ENCODE measurements around the gene ATL3.
"Not testable (repeated sequence)": the region's sequence is repeated elsewhere in the genome, so short reads cannot be mapped to it uniquely, and the experiment has no call there.

Gene ATL3

DNA sequence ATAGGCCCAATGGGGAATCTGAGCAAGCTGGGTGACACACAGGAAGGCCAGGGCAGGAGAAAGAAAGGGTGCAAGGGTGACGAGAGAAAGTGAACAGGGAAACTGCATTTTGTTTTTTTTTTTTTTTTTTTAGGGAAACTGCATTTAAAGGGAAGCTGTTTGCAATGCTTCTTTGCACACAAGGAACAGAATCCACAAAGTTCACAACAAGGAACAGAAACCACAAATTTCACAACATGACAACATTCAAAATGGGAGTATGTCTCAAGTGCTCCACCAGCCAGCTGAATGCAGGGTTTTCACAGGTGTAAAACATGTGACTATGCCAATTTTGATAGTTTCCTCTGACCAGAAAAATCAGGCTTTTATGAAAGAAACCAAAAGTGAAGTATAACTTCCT is 50.1 kb downstream of the ATL3 start:
- no peak for DNase-seq (ENCODE audit: low read depth)

DNA sequence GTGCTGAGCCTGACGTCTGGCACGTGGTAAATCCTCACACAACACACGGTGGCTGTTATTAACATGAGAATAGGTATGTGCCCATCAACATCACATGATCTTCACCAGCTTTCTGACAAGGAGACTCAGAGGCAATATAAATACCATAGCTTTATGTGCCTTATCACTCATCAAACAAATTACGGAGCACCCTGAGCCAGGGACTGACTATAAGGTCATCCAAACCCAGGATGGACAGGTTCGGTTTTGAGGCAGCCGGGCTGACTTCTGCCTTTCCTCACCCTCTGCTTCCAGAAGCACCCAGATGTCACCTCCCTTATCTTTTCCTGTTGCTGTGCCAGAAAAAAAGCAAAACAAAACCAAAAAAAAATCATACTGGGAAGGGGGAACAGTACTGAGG is 51.2 kb downstream of the ATL3 start:
- no peak for DNase-seq (ENCODE audit: low read depth)

DNA sequence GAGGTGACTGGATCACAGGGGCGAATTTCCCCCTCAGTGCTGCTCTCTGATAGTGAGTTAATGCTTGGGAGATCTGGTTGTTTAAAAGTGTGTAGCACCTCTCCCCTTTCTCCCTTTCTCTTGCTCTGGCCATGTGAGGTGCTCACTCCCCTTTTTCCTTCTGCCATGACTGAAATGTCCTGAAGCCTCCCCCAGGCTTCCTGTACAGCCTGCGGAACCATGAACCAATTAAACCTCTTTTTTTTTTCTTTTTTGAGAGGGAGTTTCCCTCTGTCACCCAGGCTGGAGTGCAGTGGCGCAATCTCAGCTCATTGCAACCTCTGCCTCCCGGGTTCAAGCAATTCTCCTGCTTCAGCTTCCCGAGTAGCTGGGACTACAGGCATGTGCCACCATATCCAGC is 53.5 kb downstream of the ATL3 start:
- DNase-seq (ENCODE audit: low read depth): not testable (repeated sequence)

DNA sequence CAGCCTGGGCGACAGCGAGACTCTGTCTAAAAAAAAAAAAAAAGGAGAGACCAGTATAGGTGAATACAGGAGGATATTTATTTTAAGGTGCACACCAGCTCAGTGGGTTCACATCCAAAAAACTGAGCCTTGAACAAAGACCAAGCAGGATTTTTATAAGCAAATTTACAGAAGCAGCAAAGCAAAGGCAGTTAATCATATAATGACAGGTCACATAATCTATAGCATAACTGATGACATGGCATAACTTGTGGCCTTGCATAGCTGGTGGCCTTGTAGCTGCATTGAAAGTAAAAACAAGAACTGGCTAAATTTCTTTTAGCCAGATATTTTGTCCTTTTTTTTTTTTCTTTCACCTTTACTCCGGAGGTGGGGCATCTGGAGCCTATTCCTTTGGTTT is 54.2 kb downstream of the ATL3 start:
- no peak for DNase-seq (ENCODE audit: low read depth)

DNA sequence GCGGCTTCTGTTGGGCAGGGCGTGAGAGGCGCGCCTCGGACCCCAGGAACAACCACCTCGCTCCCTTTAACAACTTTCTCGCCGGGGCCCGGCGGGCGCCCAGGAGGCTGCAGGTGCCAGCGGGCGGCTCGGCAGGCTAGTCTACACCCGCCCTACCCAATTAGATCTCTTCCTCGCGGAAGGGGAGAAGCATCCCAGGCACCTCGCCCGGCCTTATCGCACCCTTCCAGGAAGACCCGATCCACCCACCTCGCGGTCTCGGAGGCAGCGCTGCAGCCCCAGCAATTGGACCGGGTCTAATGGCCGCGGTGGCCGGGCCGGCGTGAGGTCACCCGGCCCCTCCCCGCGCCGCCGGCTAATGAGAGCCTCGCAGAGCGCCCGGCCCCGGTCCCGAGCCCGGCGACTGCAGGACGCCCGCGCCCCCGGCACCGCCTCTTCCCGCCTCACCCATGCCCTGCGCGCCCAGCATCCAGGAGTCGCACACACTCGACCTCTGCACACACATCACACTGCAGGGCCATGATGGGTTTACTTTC is 57.0 kb downstream of the ATL3 start, which contains the start of gene PLAAT3:
PLAAT3 (minus strand) TSS at position 298 of the 536 bp plus-strand sequence. CDS start 419 bp downstream, outside the sequence.
- peak; percentile 6 for DNase-seq (ENCODE audit: low read depth)

DNA sequence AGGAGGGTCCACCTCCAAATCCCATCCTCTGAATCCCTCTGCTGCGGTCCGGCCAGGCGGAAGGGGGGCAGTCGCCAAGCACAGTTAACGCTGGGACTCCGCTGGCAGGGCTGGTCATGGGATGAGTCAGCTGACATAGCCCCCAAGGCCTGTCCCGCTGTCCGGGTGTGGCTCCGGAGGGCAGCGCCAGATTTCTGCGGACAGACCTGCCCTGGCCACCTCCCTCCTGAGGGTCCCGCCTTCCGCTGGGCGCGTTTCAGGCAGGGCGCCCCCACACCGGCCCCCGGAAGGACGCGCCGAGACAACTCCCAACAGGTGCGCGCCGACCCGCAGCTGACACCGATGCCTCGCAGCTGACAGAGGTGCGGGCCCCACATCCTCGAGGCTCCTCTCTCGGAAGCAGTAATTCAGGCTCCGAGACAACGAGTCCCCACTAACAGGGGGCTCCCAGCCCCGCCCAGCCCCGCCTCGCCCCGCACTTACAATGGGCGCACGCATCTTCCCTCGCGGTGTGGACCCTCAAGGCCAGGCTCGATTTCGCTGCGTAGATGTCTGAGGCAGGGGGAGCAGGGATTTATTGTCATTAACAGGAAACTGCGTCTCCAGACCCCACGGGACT is 57.5 kb downstream of the ATL3 start:
- peak; percentile 15 for DNase-seq (ENCODE audit: low read depth)

DNA sequence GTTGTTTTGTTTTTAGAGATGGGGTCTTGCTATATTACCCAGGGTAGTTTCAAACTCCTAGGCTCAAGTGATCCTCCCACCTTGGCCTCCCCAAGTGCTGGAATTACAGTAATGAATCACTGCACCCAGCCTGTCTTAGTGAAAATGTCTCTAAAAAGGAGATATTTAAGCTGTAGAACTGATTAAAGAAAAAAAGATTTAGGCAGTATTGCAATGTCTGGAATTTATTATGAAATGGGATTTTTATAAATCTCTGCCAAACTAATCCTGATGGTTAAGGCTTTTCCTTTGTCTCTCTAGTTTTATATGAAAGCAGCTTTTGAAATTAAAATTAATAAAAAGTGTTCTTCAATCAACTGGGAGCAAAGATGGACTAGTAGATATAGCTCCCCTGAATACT is 59.0 kb downstream of the ATL3 start:
- no peak for DNase-seq (ENCODE audit: low read depth)

DNA sequence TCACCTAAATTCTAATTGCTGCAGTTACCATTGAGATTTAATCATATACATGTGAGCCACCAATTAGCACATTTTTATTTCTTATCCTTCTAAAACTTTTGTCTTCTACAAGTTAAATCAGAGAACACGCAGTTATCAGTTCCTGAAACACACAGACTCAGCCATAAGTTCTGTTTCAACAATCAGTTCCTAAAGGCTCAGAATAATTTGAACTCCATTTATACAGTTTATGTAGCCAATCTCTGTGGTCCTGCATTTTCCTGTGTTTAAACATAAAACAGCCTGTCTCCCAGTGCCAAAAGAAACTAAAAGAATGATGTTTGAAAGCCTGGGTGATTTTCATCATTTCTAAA is 59.8 kb downstream of the ATL3 start:
- no peak for DNase-seq (ENCODE audit: low read depth)

DNA sequence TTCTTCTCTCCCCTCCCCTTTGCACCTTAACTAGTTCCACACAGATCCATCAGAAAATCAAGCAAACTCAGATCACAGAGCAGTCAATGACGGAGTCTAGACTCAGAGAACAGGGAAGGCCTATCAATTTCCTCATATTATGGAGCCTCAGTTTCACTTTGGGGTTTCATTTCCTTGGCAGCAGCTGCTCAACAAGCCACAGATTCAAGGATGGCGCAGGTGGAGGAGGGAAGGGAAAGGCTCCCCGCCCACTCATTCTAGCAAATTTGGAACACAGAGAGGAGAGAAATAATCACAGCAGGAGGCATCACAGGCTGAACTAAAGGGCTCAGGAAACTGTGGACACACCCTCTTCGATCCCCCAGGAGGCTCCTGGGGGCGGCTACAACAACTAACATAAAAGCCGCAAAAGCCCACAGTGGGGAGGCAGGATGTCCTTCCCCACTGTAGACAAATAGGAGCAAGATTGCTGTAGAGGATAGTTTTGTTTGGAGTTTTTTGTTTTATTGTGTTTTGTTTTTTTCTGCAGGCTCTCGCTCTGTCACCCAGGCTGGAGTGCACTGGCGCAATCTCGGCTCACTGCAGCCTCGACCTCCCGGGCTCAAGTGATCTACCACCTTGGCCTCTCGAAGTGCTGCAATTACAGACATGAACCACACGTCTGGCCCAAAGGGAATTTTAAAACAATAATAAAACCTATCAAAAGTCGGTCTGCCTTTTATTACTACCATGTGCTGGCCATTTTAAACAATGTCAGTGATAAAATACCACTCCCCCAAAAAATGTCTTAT is 60.4 kb downstream of the ATL3 start:
- DNase-seq (ENCODE audit: low read depth): no peak

DNA sequence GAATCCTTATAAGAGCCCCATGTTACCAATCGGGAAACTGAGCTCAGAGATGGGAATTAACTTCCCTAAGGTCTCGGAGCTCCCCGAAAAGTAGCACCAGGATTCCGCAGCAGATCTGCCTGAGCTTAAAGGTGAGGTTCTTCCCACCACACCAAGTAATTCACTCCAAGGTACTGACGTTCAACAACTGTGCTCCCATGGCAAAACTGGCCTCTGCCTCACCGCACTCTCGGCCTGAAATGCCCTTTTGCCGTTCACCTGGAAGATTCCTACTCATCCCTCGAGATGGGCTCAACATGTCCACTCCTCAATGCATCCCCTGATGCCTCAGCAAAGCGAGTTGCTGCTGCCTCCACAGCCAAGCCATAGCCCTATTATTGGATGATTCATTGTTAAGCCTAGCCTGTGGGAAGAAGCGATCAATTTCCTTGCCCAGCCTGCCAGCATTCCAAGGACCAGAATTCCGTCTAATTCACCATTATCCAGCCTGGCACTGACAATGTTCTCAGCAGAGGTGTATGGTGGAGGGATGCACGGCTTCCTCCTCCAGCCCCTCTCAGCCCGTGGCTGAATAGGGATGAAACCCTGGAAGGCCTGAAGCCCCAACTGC is 61.1 kb downstream of the ATL3 start:
- no peak for DNase-seq (ENCODE audit: low read depth)

DNA sequence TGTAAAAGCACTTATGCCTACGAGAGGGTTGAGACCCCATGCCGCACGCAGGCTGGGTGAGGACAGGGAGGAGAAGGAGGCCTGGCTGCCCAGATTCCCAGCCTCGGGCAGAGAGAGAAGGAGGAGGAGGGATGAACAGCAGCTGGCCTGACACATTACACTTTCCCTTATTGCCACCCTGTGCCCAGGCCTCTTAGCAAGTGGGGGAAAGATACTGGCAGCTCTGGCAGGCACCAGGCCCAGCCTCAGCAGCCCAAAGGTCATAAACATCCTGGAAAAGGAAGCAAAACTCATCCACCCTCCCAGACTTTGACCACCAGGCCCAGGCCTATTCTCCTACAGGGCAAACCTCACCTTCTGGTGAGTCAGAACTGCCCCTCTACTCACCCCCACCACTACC is 61.6 kb downstream of the ATL3 start:
- no peak for DNase-seq (ENCODE audit: low read depth)

DNA sequence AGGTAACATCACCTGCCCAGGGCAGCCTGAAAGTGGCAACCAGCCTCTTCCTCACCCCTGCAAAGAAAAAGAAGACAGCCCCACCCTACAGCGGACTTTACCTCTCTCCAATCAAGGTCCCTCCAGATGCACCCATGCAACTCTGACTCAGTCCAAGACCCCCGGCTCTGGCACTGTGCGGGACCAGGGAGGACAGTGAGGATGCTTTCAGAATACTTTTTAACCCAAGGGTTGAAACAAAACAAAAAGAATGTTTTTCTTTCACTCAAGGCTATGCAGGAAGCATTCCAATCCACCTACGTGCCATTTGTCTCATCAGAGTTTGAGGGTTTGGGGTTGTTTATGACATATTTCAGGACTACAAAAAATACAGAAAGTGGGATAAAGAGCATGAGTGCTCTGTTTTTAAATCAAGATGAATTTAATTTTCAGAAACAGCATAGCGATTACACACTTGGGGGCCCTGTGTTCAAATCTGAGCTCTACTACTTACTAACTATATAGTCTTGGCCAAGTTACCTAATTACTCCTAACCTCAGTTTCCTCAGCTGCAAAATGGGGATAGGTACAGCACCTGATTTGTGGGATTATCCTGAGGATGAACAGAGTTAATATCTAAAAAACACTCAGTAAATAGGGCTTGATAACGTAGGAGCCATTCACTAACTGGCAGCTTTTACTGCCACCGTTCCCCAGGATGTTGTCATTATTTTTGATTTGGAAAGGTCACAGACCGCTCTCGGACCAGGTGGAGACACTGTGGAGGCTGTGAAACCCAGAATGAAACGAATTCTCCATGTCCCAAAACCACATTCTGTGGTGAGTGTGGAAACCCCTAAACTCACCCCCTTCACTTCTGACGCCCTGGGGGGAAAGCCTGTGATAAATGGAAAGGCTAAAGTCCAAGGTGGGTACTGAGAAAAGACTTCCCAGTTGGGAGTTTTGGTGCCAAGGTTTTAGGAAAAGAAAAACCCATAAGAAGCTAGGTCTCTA is 62.5 kb downstream of the ATL3 start:
- no peak for DNase-seq (ENCODE audit: low read depth)

DNA sequence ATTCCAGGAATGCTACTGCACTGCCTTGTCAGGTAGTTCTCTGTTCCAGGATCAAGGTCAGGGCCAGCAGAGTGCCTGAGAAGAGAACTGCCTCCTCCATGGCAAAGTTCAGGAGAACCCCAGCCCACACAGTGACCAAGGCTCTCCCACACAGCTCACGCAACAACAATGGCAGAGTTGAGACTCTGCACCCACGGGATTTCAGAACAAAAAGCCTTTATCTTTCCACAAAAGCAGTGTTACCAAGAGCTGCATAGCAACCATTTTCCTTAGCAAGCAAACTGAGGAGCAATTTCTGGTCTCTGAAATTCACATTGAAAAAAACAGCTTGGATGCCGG is 68.0 kb downstream of the ATL3 start:
- DNase-seq (ENCODE audit: low read depth): no peak

DNA sequence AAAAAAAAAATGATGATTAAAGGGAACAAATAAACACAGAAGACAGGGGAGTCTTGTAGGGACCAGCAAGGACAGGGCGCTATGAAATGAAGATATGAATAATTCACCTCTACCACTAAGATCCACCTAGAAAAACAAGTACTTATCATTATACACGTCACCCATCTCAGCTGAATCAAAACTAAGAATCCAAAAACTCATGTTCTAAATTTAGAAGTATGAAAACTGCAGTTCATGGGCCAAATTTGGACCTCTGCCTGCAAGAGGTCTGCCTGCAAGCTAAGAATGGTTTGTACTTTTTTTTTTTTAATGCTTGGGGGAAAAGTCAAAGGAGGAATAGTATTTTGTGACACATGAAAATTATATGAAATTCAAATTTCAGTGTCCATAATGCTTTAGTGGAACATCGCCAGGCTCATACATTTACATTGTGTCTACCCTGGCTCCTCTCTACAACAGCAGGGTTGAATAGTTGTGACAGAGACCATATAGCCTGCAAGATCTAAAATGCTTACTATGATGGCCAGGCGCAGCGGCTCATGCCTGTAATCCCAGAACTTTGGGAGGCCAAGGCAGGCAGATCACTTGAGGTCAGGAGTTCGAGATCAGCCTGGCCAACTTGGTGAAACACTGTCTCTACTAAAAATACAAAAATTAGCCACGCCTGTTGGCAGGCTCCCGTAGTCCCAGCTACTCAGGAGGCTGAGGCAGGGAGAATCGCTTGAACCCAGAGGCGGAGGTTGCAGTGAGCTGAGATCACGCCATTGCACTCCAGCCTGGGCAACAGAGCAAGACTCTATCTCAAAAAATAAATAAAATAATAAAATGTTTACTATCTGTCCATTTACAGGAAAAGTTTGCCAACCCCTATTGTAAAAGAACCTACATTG is 68.6 kb downstream of the ATL3 start:
- not testable (repeated sequence) for DNase-seq (ENCODE audit: low read depth)

DNA sequence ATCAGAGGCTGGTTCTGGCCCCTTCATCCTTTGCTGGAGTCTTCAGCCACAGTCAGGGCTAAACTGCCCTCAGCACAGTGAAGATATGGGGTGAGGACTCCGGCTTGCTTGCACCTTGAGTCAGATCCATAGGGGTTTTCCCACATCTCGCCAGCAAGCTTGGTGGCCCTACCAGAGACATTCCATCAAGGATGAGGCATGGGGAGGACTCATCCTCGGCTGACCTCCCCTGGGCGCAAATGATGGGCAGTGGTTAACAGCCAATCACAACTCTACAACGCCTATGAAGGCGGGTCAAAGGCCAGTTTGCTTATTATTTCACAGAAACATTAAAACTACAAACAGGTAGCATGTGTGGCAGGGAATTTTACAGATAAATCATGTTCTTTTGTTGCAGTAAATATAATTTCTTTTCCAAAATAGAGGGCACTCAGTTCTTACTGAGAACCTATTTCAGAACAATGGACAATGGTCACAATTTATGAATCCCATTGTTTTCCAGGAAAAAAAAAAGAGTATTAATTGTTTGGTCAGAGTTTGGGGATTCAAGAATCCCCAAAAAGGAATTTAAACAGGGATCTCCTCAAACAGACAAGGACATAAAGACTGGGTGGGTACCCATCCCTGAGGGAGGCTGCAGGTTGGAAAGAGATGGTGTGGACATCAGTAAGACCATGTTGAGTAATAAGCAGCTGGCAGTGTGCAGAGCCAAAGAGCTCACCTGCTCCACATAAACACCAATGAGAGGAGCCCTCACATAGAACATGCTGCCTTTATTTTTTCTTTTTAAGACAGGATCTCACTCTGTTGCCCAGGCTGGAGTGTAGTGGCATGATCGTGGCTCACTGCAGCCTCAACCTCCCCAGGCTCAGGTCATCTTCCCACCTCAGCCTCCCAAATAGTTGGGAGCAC is 71.7 kb downstream of the ATL3 start:
- DNase-seq (ENCODE audit: low read depth): no peak

DNA sequence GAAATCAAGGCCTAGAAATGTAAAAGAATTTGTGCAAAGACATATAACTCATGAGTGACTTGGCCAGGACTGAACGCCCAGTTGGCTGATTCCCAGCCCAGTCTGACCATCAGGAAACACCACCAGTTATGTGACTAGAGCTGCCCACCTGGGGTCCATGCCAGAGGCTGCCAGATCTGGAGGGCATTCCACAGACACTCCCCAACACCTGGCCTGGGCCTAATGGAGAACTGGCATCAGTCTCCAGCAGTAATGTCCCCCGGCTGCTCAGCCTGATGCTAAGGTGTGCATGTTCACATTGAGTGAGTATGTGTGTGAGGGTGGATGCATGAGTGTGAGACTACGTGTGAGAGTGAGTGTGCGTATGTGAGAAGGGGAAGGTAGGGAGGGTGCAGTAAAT is 72.6 kb downstream of the ATL3 start:
- DNase-seq (ENCODE audit: low read depth): no peak

DNA sequence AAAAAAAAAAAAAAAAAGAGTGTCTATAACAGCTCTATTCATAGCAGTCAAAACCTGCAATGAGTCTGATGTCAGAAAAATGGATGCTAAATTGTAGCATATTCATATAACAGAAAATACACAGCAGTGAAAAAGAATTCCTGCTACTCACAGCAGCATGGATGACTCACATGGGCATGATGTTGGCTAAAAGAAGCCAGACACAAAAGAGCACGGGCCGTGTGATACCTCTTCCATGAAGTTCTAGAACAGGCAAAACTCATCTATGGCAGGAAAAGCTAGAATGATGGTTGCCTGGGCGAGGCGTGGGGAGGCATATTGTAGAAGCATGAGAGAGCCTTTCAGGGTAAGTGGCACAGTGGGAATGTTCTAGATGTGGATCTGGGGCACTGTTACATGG is 75.9 kb downstream of the ATL3 start:
- no peak for DNase-seq (ENCODE audit: low read depth)

DNA sequence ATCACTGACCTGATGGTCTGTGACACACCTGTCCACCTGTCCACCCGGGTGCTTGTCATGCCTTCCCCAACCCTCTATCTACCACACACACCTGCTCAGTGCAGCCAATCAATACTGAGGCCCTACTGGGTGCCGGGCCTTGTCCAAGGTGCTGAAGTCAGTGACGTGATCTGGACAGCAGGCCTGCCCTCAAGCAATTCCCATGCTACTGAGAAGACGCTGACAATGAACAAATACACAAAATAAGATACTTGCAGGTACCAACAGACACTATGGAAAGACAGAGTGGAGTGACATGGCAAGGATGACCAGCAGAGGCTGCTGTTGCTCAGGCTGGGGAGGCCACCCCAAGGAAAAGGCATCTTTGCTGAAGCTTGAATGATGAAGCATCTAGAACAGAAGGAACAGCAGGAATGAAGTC is 78.2 kb downstream of the ATL3 start:
- no peak for DNase-seq (ENCODE audit: low read depth)

DNA sequence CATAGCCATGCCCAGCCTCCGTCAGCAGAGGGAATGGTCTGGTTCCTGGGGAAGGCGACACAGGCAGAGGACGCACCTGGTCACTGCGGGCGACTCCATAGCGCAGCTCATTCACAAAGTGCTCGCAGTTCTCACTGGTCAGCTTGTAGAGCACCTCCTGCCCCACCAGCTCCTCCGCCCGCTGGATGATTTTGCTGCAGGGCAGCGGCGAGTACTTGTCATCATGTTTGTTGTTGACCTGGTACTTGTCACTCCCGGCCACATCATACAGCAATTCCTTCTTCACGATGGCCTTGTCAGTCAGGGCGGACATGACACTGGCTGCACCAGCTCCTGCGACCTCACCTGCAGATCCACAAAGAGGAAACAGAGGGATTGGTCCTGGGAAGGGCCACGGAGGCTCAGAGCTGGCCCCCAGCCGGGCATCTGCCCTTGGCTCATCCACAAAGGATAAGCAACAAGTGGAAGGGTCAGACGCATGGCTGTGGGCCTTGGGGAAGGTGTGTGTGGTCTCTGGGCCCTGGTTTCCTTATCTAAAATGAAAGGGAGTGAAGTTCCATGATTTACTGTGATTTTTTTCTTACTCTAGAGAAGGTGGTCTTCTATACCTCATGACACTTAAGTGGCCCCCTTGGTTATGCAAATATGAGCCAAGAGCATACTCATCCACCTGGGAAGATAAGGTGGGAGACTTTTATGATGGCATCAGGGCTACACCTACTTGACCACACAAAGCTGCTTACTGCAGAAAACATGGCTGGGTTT is 81.0 kb downstream of the ATL3 start:
- no peak for DNase-seq (ENCODE audit: low read depth)

All from activated gamma-delta T cell treated with anti-CD3 and anti-CD28 coated beads, Interleukin-2, amount 50 U/mL, for 16 hours (primary cell).